OCI-LY3 (cell line): ENCODE measurements around the gene KCTD3.

Experiments
- CTCF ChIP-seq: fragments of 200-600, 300-600 bp; sonication (generic); IDR thresholded peaks from 2 replicates; pipeline ENCODE4 v1.5.1; 2014; ENCODE audit warnings: antibody characterized with exemption, low read length, low read depth
- EZH2phosphoT487 ChIP-seq: fragments of 200-600 bp; shearing (Covaris generic); IDR thresholded peaks from 2 replicates; pipeline ENCODE4 v1.6.1; 2018; ENCODE audit warnings: antibody characterized with exemption, mixed run types, low read depth

GRCh38 chr1:215523128-215523861 lies 43.8 kb upstream of the KCTD3 start:
- TF ChIP-seq CTCF, result peak; percentile 38
- TF ChIP-seq EZH2phosphoT487, result no peak
